Osteocyte (in vitro differentiated cells): Measurements from ENCODE around the gene ABHD1. TPM values are rescaled to one million over a fixed set of nuclear protein-coding genes. Genes with fewer than 3 reads are reported as not detected.
A peak's percentile ranks its signal among the peaks of the same experiment; 100 is the strongest.

Experiments used
- DNase-seq: peaks from one replicate; pipeline ENCODE4 v3.0.0; 2021; ENCODE audit warnings: mixed read lengths; ENCODE audit not compliant: unreplicated experiment; ENCODE audit errors: extremely low spot score
- H3K27ac Mint-ChIP-seq: one replicate; pipeline ENCODE4 v1.8.0; 2021; ENCODE audit warnings: mild to moderate bottlenecking, mixed read lengths; ENCODE audit not compliant: unreplicated experiment
- H3K27me3 Mint-ChIP-seq: one replicate; pipeline ENCODE4 v1.8.0; 2021; ENCODE audit warnings: mixed read lengths; ENCODE audit not compliant: unreplicated experiment
- H3K36me3 Mint-ChIP-seq: one replicate; pipeline ENCODE4 v1.8.0; 2021; ENCODE audit warnings: mixed read lengths; ENCODE audit not compliant: unreplicated experiment
- H3K4me1 Mint-ChIP-seq: one replicate; pipeline ENCODE4 v1.8.0; 2021; ENCODE audit warnings: mixed read lengths; ENCODE audit not compliant: unreplicated experiment
- H3K4me3 Mint-ChIP-seq: one replicate; pipeline ENCODE4 v1.8.0; 2021; ENCODE audit warnings: mild to moderate bottlenecking, moderate library complexity, mixed read lengths; ENCODE audit not compliant: unreplicated experiment
- H3K9me3 Mint-ChIP-seq: one replicate; pipeline ENCODE4 v1.8.0; 2021; ENCODE audit warnings: mixed read lengths; ENCODE audit not compliant: unreplicated experiment
- total RNA-seq: library from RNA; stranded (reverse); gene quantifications from 2 replicates; pipeline ENCODE4 v1.2.1, GENCODE V29; 2021
- TF ChIP-seq, protein P1 (sequence below): fragments of 200-600 bp; sonication (generic); IDR thresholded peaks from 2 replicates; pipeline ENCODE4 v1.5.0; 2021; ENCODE audit warnings: antibody characterized with exemption, mild to moderate bottlenecking, moderate library complexity

The ABHD1 gene
- total RNA-seq, 1 donor from 2014 or later: 0.48 TPM

GRCh38 chr2:27122791-27123190 lies 824 bp upstream of the ABHD1 start:
- Mint-ChIP-seq H3K27me3 (peaks cover 38% of the 10 kb centered on the region), H3K9me3 (no peaks in the 10 kb centered on the region), H3K4me3 (peak overlapping the region; percentile 79), H3K36me3 (no peaks in the 10 kb centered on the region), H3K4me1 (peaks cover 13% of the 10 kb centered on the region), H3K27ac (no peak overlapping the region)
- TF ChIP-seq, protein P1, sequence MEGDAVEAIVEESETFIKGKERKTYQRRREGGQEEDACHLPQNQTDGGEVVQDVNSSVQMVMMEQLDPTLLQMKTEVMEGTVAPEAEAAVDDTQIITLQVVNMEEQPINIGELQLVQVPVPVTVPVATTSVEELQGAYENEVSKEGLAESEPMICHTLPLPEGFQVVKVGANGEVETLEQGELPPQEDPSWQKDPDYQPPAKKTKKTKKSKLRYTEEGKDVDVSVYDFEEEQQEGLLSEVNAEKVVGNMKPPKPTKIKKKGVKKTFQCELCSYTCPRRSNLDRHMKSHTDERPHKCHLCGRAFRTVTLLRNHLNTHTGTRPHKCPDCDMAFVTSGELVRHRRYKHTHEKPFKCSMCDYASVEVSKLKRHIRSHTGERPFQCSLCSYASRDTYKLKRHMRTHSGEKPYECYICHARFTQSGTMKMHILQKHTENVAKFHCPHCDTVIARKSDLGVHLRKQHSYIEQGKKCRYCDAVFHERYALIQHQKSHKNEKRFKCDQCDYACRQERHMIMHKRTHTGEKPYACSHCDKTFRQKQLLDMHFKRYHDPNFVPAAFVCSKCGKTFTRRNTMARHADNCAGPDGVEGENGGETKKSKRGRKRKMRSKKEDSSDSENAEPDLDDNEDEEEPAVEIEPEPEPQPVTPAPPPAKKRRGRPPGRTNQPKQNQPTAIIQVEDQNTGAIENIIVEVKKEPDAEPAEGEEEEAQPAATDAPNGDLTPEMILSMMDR: no peak
- no peak for DNase-seq

DNA sequence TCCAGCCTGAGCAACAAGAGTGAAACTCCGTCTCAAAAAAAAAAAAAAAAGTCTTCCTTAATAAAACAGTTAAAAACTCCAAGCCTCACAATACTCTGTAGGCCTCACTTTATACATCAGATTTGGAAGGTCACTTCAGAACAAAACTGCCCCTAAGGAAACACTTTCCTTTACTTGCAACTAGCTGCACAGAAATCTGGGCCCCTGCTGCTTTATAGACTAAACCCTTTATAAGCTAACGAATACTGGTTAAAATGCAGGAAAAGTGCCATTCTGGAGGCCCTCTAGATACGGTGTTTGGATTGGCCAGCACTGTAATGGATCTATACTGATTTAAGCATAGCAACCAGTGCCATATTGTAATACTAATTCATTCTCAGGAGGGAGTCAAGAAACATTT lies 1.5 kb downstream of the ABHD1 start:
- no peaks in the 10 kb centered on the region for H3K9me3 Mint-ChIP-seq
- peaks cover 5% of the 10 kb centered on the region for H3K4me1 Mint-ChIP-seq
- no peak overlapping the region for H3K4me3 Mint-ChIP-seq
- peaks cover 22% of the 10 kb centered on the region for H3K27me3 Mint-ChIP-seq
- no peak for DNase-seq
- H3K36me3 Mint-ChIP-seq: peaks cover 12% of the 10 kb centered on the region
- no peak overlapping the region for H3K27ac Mint-ChIP-seq
- TF ChIP-seq, protein P1: no peak

DNA sequence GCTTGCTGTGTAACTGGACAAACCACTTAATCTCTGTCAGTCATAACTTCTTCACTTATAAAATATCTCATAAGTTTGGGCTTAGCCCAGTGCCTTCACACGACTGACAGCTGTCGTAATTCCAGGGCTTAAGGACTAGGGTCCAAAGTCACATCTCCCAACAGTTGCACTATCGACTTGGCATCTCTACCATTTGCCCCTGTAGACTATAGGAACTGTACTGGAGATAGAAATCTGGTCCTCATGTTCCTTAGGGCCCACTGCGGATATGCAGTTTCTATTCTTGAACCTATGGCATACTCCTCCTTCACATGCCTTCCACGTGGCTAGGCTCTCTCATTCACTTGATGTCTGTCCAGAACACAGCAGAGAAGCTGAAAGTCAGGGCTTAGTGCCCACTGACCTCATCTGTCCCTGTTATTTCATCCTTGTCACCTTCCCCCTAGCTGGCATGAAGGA lies 2.7 kb downstream of the ABHD1 start:
- peaks cover 5% of the 10 kb centered on the region for H3K4me1 Mint-ChIP-seq
- H3K36me3 Mint-ChIP-seq: peaks cover 22% of the 10 kb centered on the region
- TF ChIP-seq, protein P1: no peak
- H3K4me3 Mint-ChIP-seq: no peak overlapping the region
- H3K9me3 Mint-ChIP-seq: no peaks in the 10 kb centered on the region
- H3K27me3 Mint-ChIP-seq: peaks cover 15% of the 10 kb centered on the region
- no peak for DNase-seq
- no peak overlapping the region for H3K27ac Mint-ChIP-seq

- TF ChIP-seq, protein P1: no peak
- DNase-seq: no peak
- Mint-ChIP-seq H3K36me3 (peaks cover 25% of the 10 kb centered on the region), H3K4me3 (no peak overlapping the region), H3K4me1 (peaks cover 8% of the 10 kb centered on the region), H3K27me3 (peaks cover 3% of the 10 kb centered on the region), H3K27ac (no peak overlapping the region), H3K9me3 (no peaks in the 10 kb centered on the region)
These were observed 4.5 kb downstream of the ABHD1 start for GRCh38 chr2:27127883-27128667.

DNA sequence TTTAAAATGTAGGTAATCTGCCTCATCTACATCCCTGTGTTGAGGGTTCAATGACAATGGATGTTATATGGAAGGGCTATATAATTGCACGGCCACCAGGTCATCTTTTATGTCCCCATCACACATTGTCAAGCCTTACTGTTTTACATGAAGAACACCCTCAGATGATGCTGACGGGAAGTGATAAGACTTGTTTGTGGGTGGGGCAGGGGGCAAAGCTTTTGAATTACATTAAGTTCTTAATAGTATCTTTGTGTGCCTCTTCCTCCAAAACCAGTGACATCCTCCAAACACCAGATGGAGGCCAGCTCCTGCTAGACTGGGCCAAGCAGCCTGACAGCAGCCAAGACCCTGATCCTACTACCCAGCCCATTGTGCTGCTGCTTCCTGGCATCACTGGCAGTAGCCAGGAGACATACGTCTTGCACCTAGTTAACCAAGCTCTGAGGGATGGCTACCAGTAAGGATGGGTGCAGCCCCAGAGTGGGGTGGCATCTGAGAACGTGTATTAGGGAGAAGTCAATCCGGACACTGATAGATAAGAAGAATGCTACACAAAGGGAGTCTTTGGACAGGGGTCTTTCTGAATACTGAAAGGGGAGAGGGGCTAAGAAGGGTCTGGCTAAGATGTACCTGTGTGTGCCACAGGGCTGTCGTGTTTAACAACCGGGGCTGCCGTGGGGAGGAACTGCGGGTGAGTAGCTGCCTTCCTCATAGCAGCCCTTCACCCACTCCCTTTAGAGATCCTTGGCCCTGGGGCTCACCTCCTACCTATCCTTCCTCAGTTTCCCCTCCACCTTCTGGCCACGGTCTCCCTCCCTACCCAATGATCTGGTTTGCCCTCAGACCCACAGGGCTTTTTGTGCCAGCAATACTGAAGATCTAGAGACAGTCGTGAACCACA lies 5.3 kb downstream of the ABHD1 start:
- no peak overlapping the region for H3K4me3 Mint-ChIP-seq
- no peaks in the 10 kb centered on the region for H3K9me3 Mint-ChIP-seq
- peaks cover 12% of the 10 kb centered on the region for H3K4me1 Mint-ChIP-seq
- H3K27me3 Mint-ChIP-seq: no peaks in the 10 kb centered on the region
- TF ChIP-seq, protein P1: no peak
- H3K27ac Mint-ChIP-seq: no peak overlapping the region
- no peak for DNase-seq
- H3K36me3 Mint-ChIP-seq: peaks cover 25% of the 10 kb centered on the region
